ENCODE measurements around the gene WDR36.
A peak's percentile ranks its signal among the peaks of the same experiment; 100 is the strongest.

The WDR36 gene

DNA sequence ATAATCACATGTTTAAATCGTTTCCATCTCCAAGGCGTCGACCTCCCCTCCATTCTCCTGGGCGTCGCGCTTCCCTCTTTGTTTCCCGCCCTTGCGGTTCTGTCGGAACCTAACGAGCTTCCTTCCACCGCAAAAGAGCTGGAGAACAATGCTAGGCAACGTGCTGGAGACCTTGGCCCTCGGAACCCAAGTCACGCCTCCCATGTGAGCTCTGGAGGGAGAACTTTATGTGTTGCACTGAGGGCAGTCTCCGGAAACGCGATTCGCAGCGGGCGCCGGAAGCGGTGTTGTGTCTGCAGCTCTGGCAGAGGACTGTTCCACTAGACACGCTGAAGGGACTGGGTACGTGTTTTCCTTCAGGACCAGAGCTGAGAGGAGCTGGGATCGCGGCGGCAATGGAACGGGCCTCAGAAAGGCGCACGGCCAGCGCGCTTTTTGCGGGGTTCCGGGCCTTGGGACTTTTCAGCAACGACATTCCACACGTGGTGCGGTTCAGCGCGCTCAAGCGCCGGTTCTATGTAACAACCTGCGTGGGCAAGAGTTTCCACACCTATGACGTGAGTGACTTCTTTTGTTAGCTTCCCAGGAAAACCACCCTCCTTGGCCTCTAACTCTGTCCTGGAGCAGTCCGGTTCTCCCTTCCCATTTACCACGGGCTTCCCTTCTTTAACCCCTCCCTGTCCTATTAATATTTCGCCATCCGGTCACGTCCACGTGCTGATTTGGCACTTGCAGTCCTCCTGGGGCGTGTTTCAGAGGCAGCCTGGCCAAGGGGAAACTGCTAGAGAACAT lies at the start of gene WDR36:
Gene WDR36, plus strand, starts transcription at position 287 of the 792 bp plus-strand sequence. Its CDS starts 109 bp downstream, at position 396.
- DNase-seq = peak; percentile 85

DNA sequence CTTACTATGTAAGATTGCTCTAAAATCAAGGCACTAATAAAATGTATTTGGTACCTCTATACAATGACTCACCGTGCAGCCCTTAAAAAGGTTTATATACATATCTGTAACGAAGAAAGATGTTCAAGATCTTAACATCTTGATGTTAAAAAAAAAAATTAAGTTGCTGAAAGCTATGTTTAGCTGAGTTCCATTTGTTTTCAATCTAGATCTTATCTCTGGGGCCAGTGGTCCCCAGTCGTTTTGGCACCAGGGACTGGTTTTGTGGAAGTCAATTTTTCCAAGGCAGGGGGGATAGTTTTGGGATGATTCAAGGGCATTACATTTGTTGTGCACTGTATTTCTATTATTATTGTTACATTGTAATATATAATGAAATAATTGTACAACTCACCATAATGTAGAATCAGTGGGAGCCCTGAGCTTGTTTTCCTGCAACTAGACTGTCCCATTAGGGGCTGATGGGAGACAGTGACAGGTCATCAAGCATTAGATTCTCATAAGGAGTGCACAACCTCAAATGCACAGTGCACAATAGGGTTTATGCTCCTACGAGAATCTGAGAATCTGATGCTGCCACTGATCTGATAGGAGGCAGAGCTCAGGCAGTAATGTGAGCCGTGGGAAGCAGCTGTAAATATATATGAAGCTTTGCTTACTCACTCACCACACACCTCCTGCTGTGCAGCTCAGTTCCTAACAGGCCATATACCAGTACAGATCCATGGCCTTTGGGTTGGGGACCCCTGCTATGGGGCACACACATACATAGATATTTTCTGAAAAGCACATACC lies 48.2 kb upstream of the WDR36 start:
- no peak for DNase-seq

DNA sequence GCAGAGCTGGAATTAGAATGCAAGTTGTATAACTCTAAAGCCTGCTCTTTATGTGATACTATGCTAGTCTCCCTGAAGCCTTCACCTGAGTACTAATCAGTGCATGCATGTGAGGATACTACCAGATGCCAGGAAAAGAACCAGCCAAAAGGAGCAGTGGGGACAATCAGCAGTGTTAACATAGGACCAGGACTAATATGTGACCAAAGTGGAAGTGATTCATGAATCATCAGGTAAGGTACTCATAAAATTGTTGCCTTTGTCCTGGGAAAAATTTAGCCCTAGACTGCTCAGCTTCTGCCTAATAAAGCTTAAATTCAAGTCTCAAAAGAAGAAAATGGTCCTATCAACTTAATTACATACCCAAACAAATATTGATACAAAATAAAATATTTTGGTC lies 34.1 kb upstream of the WDR36 start:
- DNase-seq = no peak

DNA sequence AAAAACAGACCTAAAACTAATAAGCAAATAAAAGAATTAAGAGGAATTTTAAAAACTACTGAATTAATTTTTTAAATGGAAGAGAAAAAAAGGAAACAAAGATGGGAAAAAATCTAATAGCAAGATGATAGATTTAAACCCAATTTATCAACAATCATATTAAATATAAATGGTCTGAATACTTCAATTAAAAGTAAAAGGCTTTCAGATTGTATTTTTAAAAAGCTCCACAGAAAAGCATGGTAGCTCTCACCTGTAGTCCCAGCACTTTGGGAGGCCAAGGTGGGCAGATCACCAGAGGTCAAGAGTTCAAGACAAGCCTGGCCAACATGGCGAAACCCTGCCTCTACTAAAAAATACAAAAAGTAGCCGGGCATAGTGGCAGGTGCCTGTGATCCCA lies 32.0 kb upstream of the WDR36 start:
- DNase-seq = no peak

DNA sequence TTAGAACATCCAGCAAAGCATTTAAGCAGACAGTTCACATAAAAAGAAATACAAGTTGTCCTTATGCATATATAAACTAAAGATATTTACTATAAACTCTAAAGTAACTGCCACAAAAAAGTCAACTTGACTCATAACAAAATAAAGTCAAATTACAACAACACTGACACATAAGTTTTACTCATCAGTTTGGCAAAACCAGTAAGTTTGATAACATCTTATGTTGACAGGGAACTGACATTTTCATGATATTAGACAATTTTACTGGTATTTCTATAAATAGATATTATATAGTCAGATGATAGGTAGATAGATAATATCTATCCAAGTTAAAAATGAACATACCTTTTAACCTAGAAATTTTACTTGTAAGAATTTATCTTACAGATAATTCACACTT lies 30.5 kb upstream of the WDR36 start:
- DNase-seq = no peak

DNA sequence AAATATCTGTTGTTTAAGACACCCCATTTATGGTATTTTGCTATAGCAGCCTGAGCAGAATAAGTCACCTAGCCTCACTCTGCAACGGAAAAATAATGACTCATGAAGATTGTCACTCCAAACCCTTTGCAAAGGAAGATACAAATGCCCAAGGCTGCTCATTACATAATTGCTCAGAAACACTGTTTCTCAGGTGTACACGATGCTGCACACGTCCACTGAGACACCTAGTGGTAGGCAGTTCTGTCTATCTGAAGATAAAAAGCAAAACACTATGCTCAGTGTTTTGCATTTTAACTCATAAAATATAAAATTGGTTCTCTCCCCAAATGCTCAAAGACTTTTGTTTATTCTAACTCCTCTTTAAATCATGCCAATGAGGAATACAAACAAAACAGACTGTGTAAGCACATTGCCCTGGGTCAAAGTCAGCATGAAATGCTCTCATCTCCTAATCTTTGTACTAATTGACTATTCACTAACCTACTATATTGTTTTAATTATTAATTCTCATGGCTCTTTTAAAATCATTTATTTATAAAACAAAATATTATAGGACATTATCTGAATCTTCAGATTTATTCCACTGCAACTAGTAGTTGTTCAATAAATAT lies 28.3 kb upstream of the WDR36 start:
- no peak for DNase-seq

DNA sequence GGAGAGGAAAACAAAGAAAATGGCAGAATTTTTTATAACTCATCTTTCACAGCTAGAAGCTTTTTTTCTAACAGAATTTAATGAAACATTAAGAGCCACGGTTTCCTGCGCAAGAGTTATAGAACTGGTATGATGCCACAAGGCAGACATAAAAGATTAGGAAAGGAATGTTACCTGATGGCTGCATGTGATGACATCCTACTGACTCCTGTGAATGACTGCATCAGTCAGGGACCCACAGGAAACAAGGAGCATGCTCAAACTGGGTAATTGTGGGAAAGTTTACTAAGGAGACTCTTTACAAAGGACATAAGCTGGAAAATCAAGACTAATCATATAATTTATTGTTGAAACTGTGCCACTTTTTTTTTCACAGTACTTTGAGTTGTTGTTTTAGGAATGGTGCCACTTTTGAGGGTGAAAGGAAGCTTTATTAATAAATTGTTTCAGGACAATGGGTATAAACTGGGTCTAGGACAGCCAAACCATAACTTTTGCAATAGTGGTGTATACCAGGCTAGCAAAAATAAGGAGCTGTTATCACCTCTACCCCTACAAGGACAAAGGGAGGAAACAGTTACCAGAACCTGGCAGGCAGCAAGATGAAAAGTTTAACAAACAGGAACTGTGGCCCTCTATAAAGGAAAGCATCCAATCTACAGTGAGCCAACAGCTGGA lies 25.7 kb upstream of the WDR36 start:
- DNase-seq = no peak

DNA sequence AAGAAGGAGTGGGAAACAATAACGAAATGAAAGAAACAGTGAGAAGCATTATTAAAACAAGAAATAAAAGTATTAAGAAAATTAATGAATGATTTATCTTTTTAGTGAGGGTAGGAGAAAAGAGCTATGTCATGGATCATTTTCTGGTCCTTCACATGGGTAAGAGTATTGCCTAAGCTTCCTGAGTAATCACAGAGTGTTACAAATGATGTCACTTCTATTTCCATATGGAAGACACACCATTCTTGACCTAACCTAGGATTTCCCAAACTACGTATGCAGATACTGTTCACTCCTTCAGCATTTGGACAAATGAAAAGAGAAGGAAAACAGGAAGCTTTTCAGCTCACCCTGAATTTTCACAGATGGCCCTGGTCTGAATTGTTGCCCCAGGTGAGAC lies 23.9 kb upstream of the WDR36 start:
- DNase-seq = no peak

DNA sequence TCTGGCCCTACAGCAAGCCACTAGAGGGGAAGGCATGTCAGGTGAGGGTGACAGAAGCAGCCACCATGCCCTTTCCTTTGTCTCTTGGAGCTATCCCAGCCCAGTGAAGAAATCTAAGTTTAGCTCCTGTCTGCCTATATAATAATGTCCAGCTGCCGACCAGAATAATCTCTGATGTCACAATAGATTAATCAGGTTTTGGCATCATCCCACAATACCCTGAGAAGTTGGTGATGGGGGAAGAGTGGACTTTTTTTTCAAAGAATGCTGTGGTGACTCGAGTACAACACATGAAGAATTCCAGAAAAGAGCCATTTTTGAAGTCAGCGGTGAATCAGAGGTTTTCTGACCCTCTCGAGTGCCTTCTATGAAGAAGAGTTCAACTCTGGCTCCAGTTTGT lies 22.3 kb upstream of the WDR36 start:
- DNase-seq = no peak

DNA sequence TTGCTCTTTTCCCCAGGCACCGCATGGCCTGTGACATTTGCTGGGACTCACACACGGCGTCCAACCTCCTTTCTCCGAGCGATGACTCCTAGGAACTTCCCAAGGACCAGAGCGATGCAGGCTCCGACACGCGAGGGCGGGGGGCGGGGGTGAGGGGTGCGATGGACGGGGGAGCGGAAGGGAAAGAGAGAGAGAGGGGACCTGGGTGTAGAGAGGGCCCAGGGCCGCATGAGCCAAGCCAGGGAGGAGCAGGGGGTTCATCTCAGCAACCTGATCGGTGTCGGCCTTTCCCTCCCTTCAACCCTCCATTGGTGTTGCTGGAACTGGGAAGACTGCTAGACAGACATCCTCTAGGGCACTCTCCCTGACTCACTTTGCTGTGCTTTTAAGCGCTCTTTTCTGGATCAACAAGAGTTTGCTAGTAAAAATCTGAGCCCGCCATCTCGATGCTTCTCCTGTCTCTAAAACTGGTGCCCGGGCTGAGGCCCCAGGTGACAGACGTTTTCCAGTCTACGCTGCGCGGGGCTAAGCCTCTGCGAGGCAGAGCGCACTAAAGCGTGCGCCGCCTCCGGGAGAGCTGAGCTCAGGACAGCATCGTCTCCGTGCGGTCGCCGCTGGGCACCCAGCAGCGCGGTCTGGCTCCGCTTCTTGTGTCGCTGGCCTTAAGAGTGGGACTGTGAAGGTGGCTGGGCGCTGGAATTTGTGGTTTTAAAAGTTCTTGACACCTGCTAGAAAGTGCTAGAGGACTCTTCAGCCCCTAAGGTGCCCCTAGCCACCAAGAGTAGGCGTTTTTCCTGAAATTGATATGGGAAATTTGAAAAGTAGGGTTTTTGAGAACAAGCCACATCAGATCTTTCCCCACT lies 21.6 kb upstream of the WDR36 start:
- DNase-seq = peak; percentile 35

DNA sequence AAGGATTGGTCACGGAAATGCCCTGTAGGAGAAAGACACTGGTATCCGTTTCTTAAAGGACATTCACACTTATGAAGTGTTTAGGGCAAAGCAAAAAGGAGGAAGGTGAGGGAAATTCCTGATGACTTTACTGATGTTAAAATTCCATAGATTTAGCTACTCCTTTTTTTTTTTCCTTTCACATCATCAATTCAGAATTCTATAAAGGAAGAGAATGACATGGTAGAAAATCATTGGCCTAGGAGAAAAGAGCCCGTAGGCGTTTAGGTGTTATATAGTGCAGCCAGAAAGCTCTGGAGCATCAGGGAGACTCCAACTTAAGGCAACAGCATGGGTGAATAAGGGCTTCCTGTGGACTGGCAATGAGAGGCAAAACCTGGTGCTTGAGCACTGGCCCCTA lies 20.7 kb upstream of the WDR36 start, which contains the start of gene TSLP:
Gene TSLP, plus strand, starts transcription at position 301 of the 400 bp plus-strand sequence. CDS start 178 bp downstream, outside the sequence.
- DNase-seq = no peak

DNA sequence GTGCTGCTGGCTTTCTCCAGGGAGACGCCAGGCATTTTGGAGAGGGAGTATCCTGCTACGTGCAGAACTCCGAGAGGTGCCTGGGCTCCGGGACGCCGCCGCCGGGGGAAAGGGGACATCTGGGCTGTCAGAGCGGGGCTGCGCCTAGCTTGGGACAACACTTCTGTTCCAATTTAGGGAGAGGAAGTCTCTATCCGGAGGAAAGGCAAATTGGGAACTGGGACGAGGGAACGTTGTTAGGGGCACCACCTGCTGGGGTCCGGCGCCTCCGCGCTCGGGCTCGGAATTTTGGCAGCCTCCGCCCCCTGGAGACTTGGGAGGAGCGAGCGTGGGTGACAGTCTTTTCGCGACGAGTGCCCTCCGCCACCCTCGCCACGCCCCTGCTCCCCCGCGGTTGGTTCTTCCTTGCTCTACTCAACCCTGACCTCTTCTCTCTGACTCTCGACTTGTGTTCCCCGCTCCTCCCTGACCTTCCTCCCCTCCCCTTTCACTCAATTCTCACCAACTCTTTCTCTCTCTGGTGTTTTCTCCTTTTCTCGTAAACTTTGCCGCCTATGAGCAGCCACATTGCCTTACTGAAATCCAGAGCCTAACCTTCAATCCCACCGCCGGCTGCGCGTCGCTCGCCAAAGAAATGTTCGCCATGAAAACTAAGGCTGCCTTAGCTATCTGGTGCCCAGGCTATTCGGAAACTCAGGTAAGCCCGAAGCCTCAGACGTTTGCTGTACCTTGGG lies 19.0 kb upstream of the WDR36 start:
- DNase-seq = peak; percentile 66

DNA sequence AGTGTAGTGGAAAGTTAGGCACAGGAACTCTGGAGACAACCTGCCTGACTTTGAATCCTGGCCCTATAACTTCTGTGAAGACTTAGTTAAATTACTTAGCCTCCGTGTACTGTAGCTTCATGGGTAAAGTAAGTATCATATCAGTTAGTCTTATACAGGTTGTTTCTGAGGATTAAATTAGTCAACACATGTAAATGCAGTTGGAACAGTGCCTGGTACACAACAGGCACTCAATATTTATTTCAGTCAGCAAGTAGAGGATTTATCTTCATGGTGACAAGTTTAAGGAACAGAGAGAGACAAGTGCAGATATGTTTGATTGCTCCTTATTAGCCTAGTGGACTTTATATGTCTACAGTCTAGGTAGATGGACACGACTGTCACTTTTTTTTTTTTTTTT lies 17.9 kb upstream of the WDR36 start:
- no peak for DNase-seq

DNA sequence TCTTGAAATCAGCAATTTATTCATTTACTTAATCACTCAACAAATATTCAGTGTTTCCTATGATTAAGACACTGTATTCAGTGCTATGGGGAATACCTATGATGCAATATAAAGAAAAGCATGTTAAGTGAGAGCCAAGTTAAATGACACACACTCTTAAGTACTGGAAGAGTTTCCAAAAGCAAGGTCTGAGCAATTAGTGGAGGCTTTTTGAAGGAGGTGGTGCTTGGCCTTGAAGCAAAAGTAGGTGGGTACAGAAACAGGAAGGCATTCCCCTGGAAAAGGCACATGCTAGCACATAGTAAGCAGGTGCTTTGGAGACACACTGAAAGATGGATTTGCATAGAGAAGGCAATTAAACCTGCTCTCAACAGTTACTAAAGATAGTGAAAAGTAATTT lies 16.6 kb upstream of the WDR36 start:
- no peak for DNase-seq

DNA sequence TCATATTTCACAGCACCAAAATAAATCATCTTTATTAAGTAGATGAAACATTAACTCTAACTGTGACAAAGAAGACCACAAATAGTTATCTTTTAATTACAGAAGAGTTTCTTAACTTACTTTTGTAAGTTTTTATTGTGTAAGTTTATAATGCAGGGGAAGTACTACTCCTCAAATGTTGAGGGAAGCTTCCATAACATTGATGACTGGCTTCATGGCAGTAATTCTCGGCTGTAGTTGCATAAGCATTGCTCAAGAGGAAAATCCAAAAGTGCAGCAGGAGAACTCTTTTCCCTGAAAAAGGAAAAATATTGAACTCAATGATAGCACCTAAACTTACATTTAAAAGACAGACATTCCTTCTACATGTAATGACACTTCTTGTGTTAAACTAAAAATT lies 16.1 kb upstream of the WDR36 start:
- DNase-seq = no peak

DNA sequence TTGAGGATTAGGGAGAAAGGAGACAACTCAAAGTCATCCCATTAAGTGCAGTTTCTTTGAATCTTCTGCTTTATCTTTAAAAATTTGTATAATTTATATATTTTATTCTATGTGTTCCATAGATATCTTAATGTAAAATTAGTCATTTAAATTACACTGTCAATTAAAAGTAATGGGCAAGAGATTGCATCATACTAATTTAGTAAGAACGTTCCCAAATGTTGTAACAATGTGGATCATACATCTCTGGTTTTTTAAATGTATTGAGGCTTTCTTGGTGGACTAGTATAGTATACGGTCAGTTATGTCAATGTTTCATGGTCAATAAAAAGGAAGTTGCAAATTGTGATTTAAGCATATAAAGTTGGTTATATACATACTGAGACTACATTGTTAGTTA lies 14.5 kb upstream of the WDR36 start:
- DNase-seq = no peak

DNA sequence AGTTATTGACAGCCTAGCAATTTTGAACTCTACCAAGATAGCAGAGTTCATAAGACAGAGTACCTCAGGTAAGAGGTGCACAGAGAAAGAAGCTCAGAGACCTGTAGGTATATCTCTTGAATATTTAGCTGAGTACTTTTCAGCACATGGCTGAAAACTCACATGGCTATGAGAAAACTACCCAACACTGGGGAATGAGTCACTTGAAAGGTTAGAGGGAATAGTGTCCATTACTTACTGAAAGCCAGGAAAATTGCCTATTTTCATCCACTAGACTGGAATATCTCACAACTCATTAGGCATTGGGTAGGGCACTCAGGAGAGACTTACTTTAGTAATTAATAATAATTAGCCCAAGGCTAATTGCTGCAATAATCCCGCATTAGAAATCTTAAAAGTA lies 12.3 kb upstream of the WDR36 start:
- no peak for DNase-seq

DNA sequence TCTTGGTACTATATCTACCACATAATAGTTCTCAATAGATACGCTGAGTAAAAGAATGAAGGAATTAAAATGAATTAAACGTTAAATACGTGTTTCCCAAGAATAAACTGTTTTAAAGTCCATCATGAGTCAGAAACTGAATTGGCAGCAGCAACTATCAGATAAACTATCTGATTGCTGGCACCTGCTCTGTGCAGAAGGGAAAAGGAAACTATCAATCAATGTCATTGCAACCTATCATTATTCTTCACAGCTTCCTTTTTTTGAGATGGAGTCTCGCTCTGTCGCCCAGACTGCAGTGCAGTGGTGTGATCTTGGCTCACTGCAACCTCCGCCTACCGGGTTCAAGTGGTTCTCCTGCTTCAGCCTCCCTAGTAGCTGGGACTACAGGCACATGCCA lies 8.8 kb upstream of the WDR36 start:
- DNase-seq = no peak

DNA sequence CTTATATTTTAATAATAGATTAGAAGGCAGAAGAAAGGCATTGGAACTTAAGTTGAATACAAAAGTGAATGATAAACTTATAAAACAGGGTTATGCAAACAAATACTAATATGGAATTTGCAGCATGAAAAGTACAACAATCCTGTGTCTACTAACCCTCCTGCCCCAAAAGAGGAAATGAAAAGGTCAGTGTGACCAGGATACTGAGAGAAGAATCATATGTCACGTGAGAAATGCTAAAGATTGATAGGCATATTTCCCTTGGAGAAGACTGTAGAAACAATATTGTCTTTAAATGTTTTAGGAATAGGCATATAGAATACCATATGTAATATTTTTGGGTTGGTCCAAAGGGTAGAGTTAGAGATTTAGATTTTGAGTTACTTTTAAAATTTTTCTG lies 3.8 kb downstream of the WDR36 start:
- no peak for DNase-seq

DNA sequence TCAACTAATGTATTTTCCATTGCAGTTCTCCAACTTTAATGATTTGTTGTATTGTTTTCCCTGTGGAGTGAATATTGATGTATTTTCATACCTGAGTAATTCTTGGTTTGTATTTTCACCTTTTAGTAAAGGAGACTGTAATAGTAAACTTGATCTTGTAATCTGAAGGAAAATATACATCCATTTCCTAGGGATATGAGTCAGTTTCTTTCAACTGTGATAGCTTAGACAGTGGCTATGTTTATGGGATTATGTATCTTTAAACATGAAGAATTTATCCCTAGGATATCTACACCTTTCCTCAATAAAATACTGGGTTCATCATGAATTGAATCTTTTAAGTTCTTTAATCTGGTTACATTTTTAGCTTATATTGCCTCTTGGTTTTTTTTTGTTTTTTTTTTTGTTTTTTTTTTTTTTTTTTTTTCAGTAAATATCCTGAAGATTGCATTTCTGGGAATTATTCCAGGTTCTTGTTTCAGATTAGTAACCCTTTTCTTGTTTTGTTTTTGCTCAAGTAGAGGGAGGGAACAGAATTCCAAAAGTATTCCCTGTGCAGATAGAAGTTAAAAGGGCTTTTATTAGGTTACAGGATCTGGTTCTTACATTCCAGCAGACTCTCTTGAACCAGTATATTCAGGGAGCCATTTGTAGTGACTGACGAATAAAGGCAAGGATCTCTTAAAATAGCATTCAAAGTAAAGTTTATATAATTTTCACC lies 7.1 kb downstream of the WDR36 start:
- no peak for DNase-seq

Measured in stimulated activated CD4-positive, alpha-beta T cell treated with anti-CD3 and anti-CD28 coated beads, Interleukin-4, amount 100 ng/mL, for 1 hour (primary cell).